SIG-M5 treated with dmso at 0.1 percent for 504 hours (cell line): ENCODE data around the gene DNMT3L.
A peak's percentile ranks its signal among the peaks of the same experiment; 100 is the strongest.

Source experiments
- DNase-seq: peaks from one replicate; lab custom pipeline; 2025; ENCODE audit not compliant: unreplicated experiment; lab: John Stamatoyannopoulos, UW

Gene DNMT3L

GRCh38 chr21:44261675-44262295 lies at the start of gene DNMT3L:
Gene DNMT3L, minus strand, starts transcription at chr21:44261897. Its CDS starts 638 bp downstream, at chr21:44261259.
- DNase-seq, result no peak

- no peak for DNase-seq
These were observed 49.2 kb upstream of the DNMT3L start for GRCh38 chr21:44310628-44311507.

- no peak for DNase-seq
These were observed 45.4 kb upstream of the DNMT3L start for GRCh38 chr21:44306936-44307704.

GRCh38 chr21:44305691-44306090 lies 44.0 kb upstream of the DNMT3L start:
- no peak for DNase-seq

GRCh38 chr21:44304877-44305293 lies 43.2 kb upstream of the DNMT3L start:
- peak; percentile 35 for DNase-seq

GRCh38 chr21:44304011-44304616 lies 42.4 kb upstream of the DNMT3L start:
- no peak for DNase-seq

GRCh38 chr21:44303490-44303981 lies 41.8 kb upstream of the DNMT3L start:
- no peak for DNase-seq

GRCh38 chr21:44302573-44303401 lies 41.1 kb upstream of the DNMT3L start:
- DNase-seq, result peak; percentile 59

GRCh38 chr21:44301961-44302406 lies 40.3 kb upstream of the DNMT3L start:
- peak; percentile 37 for DNase-seq

- DNase-seq, result no peak
These were observed 39.4 kb upstream of the DNMT3L start for GRCh38 chr21:44301141-44301540.

GRCh38 chr21:44300262-44300959 lies 38.7 kb upstream of the DNMT3L start:
- DNase-seq, result peak; percentile 47

- peak; percentile 88 for DNase-seq
These were observed 38.0 kb upstream of the DNMT3L start, which contains the start of gene PFKL for GRCh38 chr21:44299458-44300261. Gene PFKL, plus strand, starts transcription at chr21:44300053. Its CDS starts 53 bp downstream, at chr21:44300106.

GRCh38 chr21:44299085-44299457 lies 37.4 kb upstream of the DNMT3L start:
- peak; percentile 75 for DNase-seq

GRCh38 chr21:44298301-44298700 lies 36.6 kb upstream of the DNMT3L start:
- no peak for DNase-seq

GRCh38 chr21:44297525-44298290 lies 36.0 kb upstream of the DNMT3L start:
- peak; percentile 86 for DNase-seq

GRCh38 chr21:44296916-44297315 lies 35.2 kb upstream of the DNMT3L start:
- DNase-seq, result no peak

GRCh38 chr21:44296103-44296519 lies 34.4 kb upstream of the DNMT3L start:
- DNase-seq, result no peak

GRCh38 chr21:44295646-44296045 lies 33.9 kb upstream of the DNMT3L start:
- DNase-seq, result no peak
